Esophagus squamous epithelium (tissue), 4 donors: ENCODE results near the gene ZFYVE28.

Experiments used
- CTCF ChIP-seq, 6 experiments: fragments of 450-650 bp in 4 of 6; fragments of 200-600 bp in 2 of 6; sonication (generic) in 2 of 6; IDR thresholded peaks; one replicate each; pipeline ENCODE4 v1.5.1; 2016 to 2019; ENCODE audit warnings: antibody characterized with exemption in 6 of 6, mild to moderate bottlenecking in 4 of 6, moderate library complexity in 4 of 6
- POLR2A ChIP-seq, 4 donors: fragments of 450-650 bp; IDR thresholded peaks; one replicate each; pipeline ENCODE4 v1.6.1; 2017; ENCODE audit warnings: antibody characterized with exemption in 4 of 4, mild to moderate bottlenecking in 4 of 4, moderate library complexity in 3 of 4

DNA sequence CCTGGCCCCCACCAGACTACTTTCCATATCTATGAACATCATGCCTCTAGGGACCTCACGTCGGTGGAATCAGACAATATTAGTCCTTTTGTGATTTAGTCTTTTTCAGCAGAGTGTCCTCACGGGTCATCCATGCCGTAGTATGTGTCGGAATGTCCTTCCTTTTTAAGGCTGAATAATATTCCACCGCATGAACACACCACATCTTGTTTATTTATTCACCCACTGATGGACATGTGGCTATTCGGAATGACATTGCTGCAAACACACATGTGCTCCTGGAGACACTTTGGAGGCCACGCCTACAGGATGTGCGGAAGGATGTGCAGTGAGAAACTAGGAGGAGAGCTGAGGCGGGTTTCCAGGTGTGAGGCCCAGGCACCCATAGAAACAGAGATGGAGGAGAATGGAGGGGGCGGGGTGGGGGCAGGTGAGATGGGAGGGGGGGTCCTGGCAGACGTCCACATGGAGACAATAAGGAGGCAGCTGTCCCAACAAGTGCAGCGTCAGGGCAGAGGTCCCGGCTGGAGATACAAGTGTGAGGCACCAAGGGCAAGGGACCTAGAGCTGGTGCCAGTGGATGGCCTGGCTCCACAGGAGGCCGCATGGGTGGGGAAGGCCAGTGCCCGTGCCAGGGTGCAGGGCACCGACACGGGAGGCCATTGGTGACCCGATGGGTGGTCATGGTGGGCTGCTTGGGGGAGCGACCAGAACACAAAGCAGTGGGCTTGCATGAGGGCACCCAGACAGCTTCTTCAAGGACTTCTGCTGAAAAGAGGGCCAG lies 20.7 kb downstream of the ZFYVE28 start:
- no peak for TF ChIP-seq POLR2A (IDR thresholded peaks at IDR 0.05)
- TF ChIP-seq CTCF (IDR thresholded peaks at IDR 0.05), result no peak
